Endothelial cell of umbilical vein (primary cell): ENCODE data around the gene KCNH1.

Experiments used
- CTCF ChIP-seq, 2 donors: IDR thresholded peaks; 1 replicate in 1 of 2; 2 replicates in 1 of 2; pipeline ENCODE4 v1.5.1; 2011; ENCODE audit warnings: low read length in 2 of 2, mild to moderate bottlenecking in 2 of 2, moderate library complexity in 2 of 2, control low read depth in 1 of 2, inconsistent platforms in 1 of 2, low read depth in 1 of 2; ENCODE audit not compliant: insufficient read depth in 1 of 2; ENCODE audit errors: extremely low read depth in 1 of 2
- EZH2 ChIP-seq: IDR thresholded peaks from 2 replicates; pipeline ENCODE4 v1.6.1; 2012; ENCODE audit warnings: borderline replicate concordance, low read depth, mild to moderate bottlenecking, moderate library complexity, low read length, inconsistent platforms; ENCODE audit not compliant: severe bottlenecking
- FOS ChIP-seq: IDR thresholded peaks from 2 replicates; pipeline ENCODE4 v1.6.1; 2011; ENCODE audit warnings: mild to moderate bottlenecking, low read length, moderate library complexity, borderline replicate concordance; ENCODE audit not compliant: insufficient read depth
- GATA2 ChIP-seq: IDR thresholded peaks from 2 replicates; pipeline ENCODE4 v1.7.0; 2011; ENCODE audit warnings: low read depth, mild to moderate bottlenecking, moderate library complexity, mixed read lengths, low read length; ENCODE audit not compliant: insufficient read length, insufficient read depth
- JUN ChIP-seq: IDR thresholded peaks from 2 replicates; pipeline ENCODE4 v1.6.1; 2011; ENCODE audit warnings: borderline replicate concordance, low read depth; ENCODE audit not compliant: insufficient read length, insufficient read depth
- MAX ChIP-seq: IDR thresholded peaks from 2 replicates; pipeline ENCODE4 v1.6.1; 2011; ENCODE audit not compliant: insufficient read depth, insufficient read length
- MYC ChIP-seq: IDR thresholded peaks from one replicate; pipeline ENCODE4 v1.6.1; 2011; ENCODE audit warnings: mild to moderate bottlenecking, low read depth, low read length
- POLR2A ChIP-seq: IDR thresholded peaks from 2 replicates; pipeline ENCODE4 v1.6.1; 2012; ENCODE audit warnings: low read depth, mild to moderate bottlenecking, control low read depth, low read length
- POLR2AphosphoS5 ChIP-seq: IDR thresholded peaks from 2 replicates; pipeline ENCODE4 v1.6.1; 2012; ENCODE audit warnings: low read depth, mild to moderate bottlenecking, control low read depth, low read length, moderate library complexity; ENCODE audit not compliant: insufficient read depth

- TF ChIP-seq POLR2A: no peak
- no peak for TF ChIP-seq CTCF (IDR thresholded peaks at IDR 0.05; ENCODE audit: extremely low read depth in 1 of 2, insufficient read depth in 1 of 2, low read depth in 1 of 2, low read length in 2 of 2)
- no peak for TF ChIP-seq EZH2
- no peak for TF ChIP-seq JUN
- no peak for TF ChIP-seq POLR2AphosphoS5
- TF ChIP-seq MAX: no peak
- no peak for TF ChIP-seq FOS
- no peak for TF ChIP-seq MYC
- no peak for TF ChIP-seq GATA2
Observed at GRCh38 chr1:211182746-211183145, 48.8 kb upstream of the KCNH1 start.
